RKO (cell line): ENCODE data around the gene PAN3.
"Not testable (repeated sequence)": the region's sequence is repeated elsewhere in the genome, so short reads cannot be mapped to it uniquely, and the experiment has no call there.

Experiments used
- DNase-seq: peaks from one replicate; pipeline ENCODE4 v3.0.0-alpha.2; 2016; ENCODE audit warnings: low spot score

PAN3 gene

GRCh38 chr13:28138012-28138755 is at the start of gene PAN3:
Gene PAN3, plus strand, starts transcription at chr13:28138545. Its CDS starts 113 bp downstream, at chr13:28138658.
- peak; percentile 85 for DNase-seq

- DNase-seq: no peak
Measured at GRCh38 chr13:28089065-28089464, 49.3 kb upstream of the PAN3 start.

- no peak for DNase-seq
Measured at GRCh38 chr13:28092431-28092830, 45.9 kb upstream of the PAN3 start.

- no peak for DNase-seq
Measured at GRCh38 chr13:28093881-28094280, 44.5 kb upstream of the PAN3 start.

GRCh38 chr13:28094306-28094705 is 44.0 kb upstream of the PAN3 start:
- DNase-seq: no peak

- no peak for DNase-seq
Measured at GRCh38 chr13:28097503-28097902, 40.8 kb upstream of the PAN3 start.

- DNase-seq: no peak
Measured at GRCh38 chr13:28099396-28100149, 38.8 kb upstream of the PAN3 start.

- no peak for DNase-seq
Measured at GRCh38 chr13:28100150-28101121, 37.9 kb upstream of the PAN3 start, which contains the start of gene FLT3. Gene FLT3, minus strand, starts transcription at chr13:28100576. Its CDS starts 66 bp downstream, at chr13:28100510.

GRCh38 chr13:28101886-28102285 is 36.5 kb upstream of the PAN3 start:
- not testable (repeated sequence) for DNase-seq

- no peak for DNase-seq
Measured at GRCh38 chr13:28106976-28107375, 31.4 kb upstream of the PAN3 start.

- no peak for DNase-seq
Measured at GRCh38 chr13:28110414-28110813, 27.9 kb upstream of the PAN3 start.

- no peak for DNase-seq
Measured at GRCh38 chr13:28116736-28117135, 21.6 kb upstream of the PAN3 start.

GRCh38 chr13:28117689-28118377 is 20.5 kb upstream of the PAN3 start:
- DNase-seq: no peak

GRCh38 chr13:28120317-28120716 is 18.0 kb upstream of the PAN3 start:
- DNase-seq: no peak

GRCh38 chr13:28121224-28121623 is 17.1 kb upstream of the PAN3 start:
- DNase-seq: no peak

GRCh38 chr13:28128030-28128429 is 10.3 kb upstream of the PAN3 start:
- no peak for DNase-seq

- DNase-seq: no peak
Measured at GRCh38 chr13:28128926-28129325, 9.4 kb upstream of the PAN3 start.

GRCh38 chr13:28129911-28130693 is 8.2 kb upstream of the PAN3 start:
- no peak for DNase-seq

- DNase-seq: no peak
Measured at GRCh38 chr13:28131646-28132045, 6.7 kb upstream of the PAN3 start.

- DNase-seq: peak; percentile 32
Measured at GRCh38 chr13:28136916-28137315, 1.4 kb upstream of the PAN3 start.

- DNase-seq: no peak
Measured at GRCh38 chr13:28137596-28137995, 749 bp upstream of the PAN3 start.
